ENCODE results near the gene DHRS12. TPM values are rescaled to one million over a fixed set of nuclear protein-coding genes. Genes with fewer than 3 reads are reported as not detected.

Gene DHRS12
- total RNA-seq, 1 experiment from 2014 or later = 6.8 TPM

GRCh38 chr13:51837016-51837415 is 33.1 kb upstream of the DHRS12 start:
- no TSS peak for BruUV-seq (replicated peaks)
- no peak for DNase-seq (ENCODE audit: unreplicated experiment)
- no peaks in the 10 kb centered on the region for H3K4me1 Mint-ChIP-seq (ENCODE audit: insufficient read depth, unreplicated experiment)
- intact Hi-C loops (cut with micrococcal nuclease) = no loop called here
- H3K4me3 Mint-ChIP-seq (ENCODE audit: unreplicated experiment) = no peak overlapping the region
- no peaks in the 10 kb centered on the region for H3K9me3 Mint-ChIP-seq (ENCODE audit: unreplicated experiment)
- POLR2A ChIA-PET = no interaction called here
- CTCF ChIA-PET = interaction anchor here (7.3 kb wide), 1 partner anchor 22 kb away, joined by 69 read pairs; no protein-coding TSS in a partner anchor
- H3K36me3 Mint-ChIP-seq (ENCODE audit: insufficient read depth, unreplicated experiment) = no peaks in the 10 kb centered on the region
- TF ChIP-seq CTCF (IDR thresholded peaks at IDR 0.05; ENCODE audit: unreplicated experiment) = no peak
- H3K27ac Mint-ChIP-seq (ENCODE audit: low read depth, unreplicated experiment) = no peak overlapping the region
- H3K27me3 Mint-ChIP-seq (ENCODE audit: insufficient read depth, unreplicated experiment) = peaks cover 32% of the 10 kb centered on the region

- POLR2A ChIA-PET = interaction anchor here (1.6 kb wide), 1 partner anchor 20 kb away, joined by 3 read pairs; no protein-coding TSS in a partner anchor
- no peaks in the 10 kb centered on the region for H3K9me3 Mint-ChIP-seq (ENCODE audit: unreplicated experiment)
- TF ChIP-seq CTCF (IDR thresholded peaks at IDR 0.05; ENCODE audit: unreplicated experiment) = no peak
- peaks cover 27% of the 10 kb centered on the region for H3K27me3 Mint-ChIP-seq (ENCODE audit: insufficient read depth, unreplicated experiment)
- intact Hi-C loops (cut with micrococcal nuclease) = no loop called here
- H3K4me3 Mint-ChIP-seq (ENCODE audit: unreplicated experiment) = no peak overlapping the region
- BruUV-seq (replicated peaks) = no TSS peak
- no peak overlapping the region for H3K27ac Mint-ChIP-seq (ENCODE audit: low read depth, unreplicated experiment)
- no peaks in the 10 kb centered on the region for H3K4me1 Mint-ChIP-seq (ENCODE audit: insufficient read depth, unreplicated experiment)
- no peaks in the 10 kb centered on the region for H3K36me3 Mint-ChIP-seq (ENCODE audit: insufficient read depth, unreplicated experiment)
- no peak for DNase-seq (ENCODE audit: unreplicated experiment)
- CTCF ChIA-PET = interaction anchor here (0.6 to 7.3 kb wide), 7 partner anchors 14 to 293 kb away, joined by 3 to 69 read pairs (median 3); no protein-coding TSS in a partner anchor
Measured at GRCh38 chr13:51834581-51835171, 30.7 kb upstream of the DHRS12 start.

GRCh38 chr13:51833980-51834379 is 30.0 kb upstream of the DHRS12 start:
- Mint-ChIP-seq H3K4me3 (ENCODE audit: unreplicated experiment) (no peak overlapping the region), H3K27me3 (ENCODE audit: insufficient read depth, unreplicated experiment) (peaks cover 27% of the 10 kb centered on the region), H3K9me3 (ENCODE audit: unreplicated experiment) (no peaks in the 10 kb centered on the region), H3K4me1 (ENCODE audit: insufficient read depth, unreplicated experiment) (no peaks in the 10 kb centered on the region), H3K36me3 (ENCODE audit: insufficient read depth, unreplicated experiment) (no peaks in the 10 kb centered on the region), H3K27ac (ENCODE audit: low read depth, unreplicated experiment) (no peak overlapping the region)
- no peak for DNase-seq (ENCODE audit: unreplicated experiment)
- BruUV-seq (replicated peaks) = no TSS peak
- no peak for TF ChIP-seq CTCF (IDR thresholded peaks at IDR 0.05; ENCODE audit: unreplicated experiment)
- intact Hi-C loops (cut with micrococcal nuclease) = loop anchor here (2.0 kb wide), 1 partner anchor 19 kb away; no protein-coding TSS in a partner anchor
- ChIA-PET CTCF (interaction anchor here (0.6 to 7.3 kb wide), 5 partner anchors 15 to 294 kb away, joined by 3 to 69 read pairs (median 3); no protein-coding TSS in a partner anchor), POLR2A (no interaction called here)

GRCh38 chr13:51832471-51833152 is 28.6 kb upstream of the DHRS12 start:
- DNase-seq (ENCODE audit: unreplicated experiment) = peak; percentile 55
- no peak overlapping the region for H3K27ac Mint-ChIP-seq (ENCODE audit: low read depth, unreplicated experiment)
- peaks cover 38% of the 10 kb centered on the region for H3K27me3 Mint-ChIP-seq (ENCODE audit: insufficient read depth, unreplicated experiment)
- no peaks in the 10 kb centered on the region for H3K36me3 Mint-ChIP-seq (ENCODE audit: insufficient read depth, unreplicated experiment)
- no TSS peak for BruUV-seq (replicated peaks)
- no peak overlapping the region for H3K4me3 Mint-ChIP-seq (ENCODE audit: unreplicated experiment)
- H3K4me1 Mint-ChIP-seq (ENCODE audit: insufficient read depth, unreplicated experiment) = no peaks in the 10 kb centered on the region
- POLR2A ChIA-PET = interaction anchor here (0.7 to 0.8 kb wide), 2 partner anchors 180 to 346 kb away, joined by 3 read pairs; partner anchors contain the start of gene ALG11
- H3K9me3 Mint-ChIP-seq (ENCODE audit: unreplicated experiment) = no peaks in the 10 kb centered on the region
- CTCF ChIA-PET = interaction anchor here (0.7 to 7.3 kb wide), 10 partner anchors 12 to 708 kb away, joined by 3 to 69 read pairs (median 4); partner anchors contain the start of genes NEK5 and TMEM272
- no peak for TF ChIP-seq CTCF (IDR thresholded peaks at IDR 0.05; ENCODE audit: unreplicated experiment)
- intact Hi-C loops (cut with micrococcal nuclease) = loop anchor here (2.0 kb wide), 1 partner anchor 18 kb away; no protein-coding TSS in a partner anchor

Data from MCF 10A (cell line).